Activated CD8-positive, alpha-beta memory T cell treated with anti-CD3 and anti-CD28 coated beads, Interleukin-2, amount 10 ng/mL, durations not matched to agents 7 days and 5 days (primary cell): ENCODE results near the gene ARMC9. TPM values are rescaled to one million over a fixed set of nuclear protein-coding genes. Genes with fewer than 3 reads are reported as not detected.

ENCODE experiments used
- ATAC-seq: fragments of 150-1000 bp; cut with Tn5 transposase; one replicate; pipeline ENCODE4 v1.10.0; 2021; ENCODE audit warnings: moderate library complexity
- CTCF ChIA-PET: fragments of 350-600 bp; sonication (Branson Sonifier 250); formaldehyde crosslinking; loops from one replicate; lab custom pipeline; 2021; ENCODE audit warnings: antibody characterized with exemption; lab: Charles Lee
- DNase-seq: peaks from one replicate; pipeline ENCODE4 v3.0.0-alpha.2; 2020
- H3K27ac Mint-ChIP-seq: one replicate; pipeline ENCODE4 v1.8.0; 2021; ENCODE audit warnings: mild to moderate bottlenecking, mixed read lengths
- H3K27me3 Mint-ChIP-seq: one replicate; pipeline ENCODE4 v1.8.0; 2021; ENCODE audit warnings: mixed read lengths
- H3K36me3 Mint-ChIP-seq: one replicate; pipeline ENCODE4 v1.8.0; 2021; ENCODE audit warnings: mild to moderate bottlenecking, mixed read lengths
- H3K4me1 Mint-ChIP-seq: one replicate; pipeline ENCODE4 v1.8.0; 2021; ENCODE audit warnings: mixed read lengths
- H3K4me3 Mint-ChIP-seq: one replicate; pipeline ENCODE4 v1.8.0; 2021; ENCODE audit warnings: mild to moderate bottlenecking, moderate library complexity, mixed read lengths
- H3K9me3 Mint-ChIP-seq: one replicate; pipeline ENCODE4 v1.8.0; 2022; ENCODE audit warnings: low read depth, mixed read lengths
- total RNA-seq, 2 experiments: library from RNA; stranded (reverse); gene quantifications; one replicate each; pipeline ENCODE4 v1.2.3, GENCODE V29; 2021

Gene ARMC9
- total RNA-seq, 2 experiments from 2014 or later = 0.88 to 3.2 TPM

GRCh38 chr2:231393149-231394131 is 195.0 kb downstream of the ARMC9 start:
- H3K27ac Mint-ChIP-seq = peak overlapping the region; percentile 97
- H3K27me3 Mint-ChIP-seq = peaks cover 21% of the 10 kb centered on the region
- ATAC-seq (peak; percentile 82), DNase-seq (peak; percentile 82)
- H3K4me1 Mint-ChIP-seq = peaks cover 33% of the 10 kb centered on the region
- H3K4me3 Mint-ChIP-seq = peak overlapping the region; percentile 76
- H3K36me3 Mint-ChIP-seq = peaks cover 2% of the 10 kb centered on the region
- no peaks in the 10 kb centered on the region for H3K9me3 Mint-ChIP-seq
- CTCF ChIA-PET = interaction anchor here (0.6 to 5.7 kb wide), 10 partner anchors 9 to 1167 kb away, joined by 3 to 32 read pairs (median 5); no protein-coding TSS in a partner anchor

DNA sequence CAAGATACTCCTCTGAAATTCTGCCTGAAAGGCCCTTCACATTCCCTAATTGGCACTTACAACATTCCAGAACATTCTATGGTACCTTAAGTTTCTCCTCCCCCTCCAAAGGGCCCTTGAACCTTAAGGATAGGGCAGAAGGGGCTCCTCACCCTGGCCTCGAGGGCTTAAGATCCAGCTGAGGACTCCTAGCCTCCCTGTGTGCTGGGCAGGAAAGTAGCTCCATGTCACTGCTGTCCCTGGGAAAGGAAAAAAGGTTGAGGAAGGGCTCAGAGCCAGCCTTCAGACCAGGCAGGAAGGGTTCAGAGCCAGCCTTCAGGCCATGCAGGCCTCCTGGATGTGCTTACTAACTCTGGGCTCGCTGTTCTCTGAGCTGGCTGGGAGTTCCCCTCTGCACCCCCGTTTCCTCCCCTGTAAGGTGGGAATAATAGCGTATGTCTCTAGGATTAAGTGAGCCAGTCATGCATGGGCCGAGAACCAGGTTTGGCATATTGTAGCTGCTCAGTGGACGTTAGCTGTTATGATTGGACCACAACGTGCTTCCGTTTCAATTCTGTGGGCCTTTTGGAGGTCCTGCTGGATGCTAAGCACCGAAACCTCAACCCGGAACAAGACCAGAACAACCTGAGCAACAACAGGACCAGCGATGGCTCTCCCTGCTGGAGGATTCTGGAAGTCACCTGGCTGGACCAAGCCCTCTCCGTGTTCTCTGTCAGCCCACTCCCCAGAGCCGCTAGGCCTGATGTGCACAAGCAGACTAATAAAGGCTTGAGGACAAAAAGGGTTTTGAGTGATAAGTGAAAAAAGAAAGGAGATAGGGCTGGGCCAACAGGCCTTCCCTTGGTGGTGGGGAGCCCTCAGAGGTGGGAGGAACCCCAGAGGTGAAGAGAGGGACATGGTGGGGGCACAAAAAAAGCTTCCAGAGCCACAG is 196.0 kb downstream of the ARMC9 start:
- peak overlapping the region; percentile 97 for H3K27ac Mint-ChIP-seq
- H3K27me3 Mint-ChIP-seq = peaks cover 21% of the 10 kb centered on the region
- peaks cover 2% of the 10 kb centered on the region for H3K36me3 Mint-ChIP-seq
- peaks cover 33% of the 10 kb centered on the region for H3K4me1 Mint-ChIP-seq
- DNase-seq = no peak
- peak overlapping the region; percentile 76 for H3K4me3 Mint-ChIP-seq
- ATAC-seq = no peak
- H3K9me3 Mint-ChIP-seq = no peaks in the 10 kb centered on the region
- CTCF ChIA-PET = interaction anchor here (0.6 to 5.7 kb wide), 9 partner anchors 8 to 1168 kb away, joined by 3 to 32 read pairs (median 5); no protein-coding TSS in a partner anchor

GRCh38 chr2:231395188-231396057 is 197.0 kb downstream of the ARMC9 start, which contains the start of gene B3GNT7:
Gene B3GNT7 (plus strand): TSS chr2:231395710. CDS start chr2:231395804, 94 bp downstream.
- Mint-ChIP-seq H3K36me3 (peaks cover 2% of the 10 kb centered on the region), H3K4me1 (peaks cover 33% of the 10 kb centered on the region), H3K27me3 (peaks cover 21% of the 10 kb centered on the region), H3K27ac (peak within 1 kb of the TSS; percentile 97), H3K4me3 (peak within 1 kb of the TSS; percentile 76), H3K9me3 (no peaks in the 10 kb centered on the region)
- peak; percentile 14 for ATAC-seq
- CTCF ChIA-PET = interaction anchor here (1.0 to 5.7 kb wide), 7 partner anchors 11 to 343 kb away, joined by 3 to 32 read pairs (median 10); no protein-coding TSS in a partner anchor
- DNase-seq = no peak

- no peak for DNase-seq
- peaks cover 2% of the 10 kb centered on the region for H3K36me3 Mint-ChIP-seq
- no peak for ATAC-seq
- CTCF ChIA-PET = interaction anchor here (0.7 to 5.7 kb wide), 6 partner anchors 10 to 344 kb away, joined by 3 to 32 read pairs (median 4); no protein-coding TSS in a partner anchor
- no peak overlapping the region for H3K27ac Mint-ChIP-seq
- H3K4me3 Mint-ChIP-seq = peak overlapping the region; percentile 30
- peaks cover 21% of the 10 kb centered on the region for H3K27me3 Mint-ChIP-seq
- H3K9me3 Mint-ChIP-seq = no peaks in the 10 kb centered on the region
- H3K4me1 Mint-ChIP-seq = peaks cover 33% of the 10 kb centered on the region
These were observed 197.8 kb downstream of the ARMC9 start for GRCh38 chr2:231396058-231396821.

- no peak for DNase-seq
- peak; percentile 24 for ATAC-seq
- CTCF ChIA-PET = interaction anchor here (0.7 to 5.7 kb wide), 4 partner anchors 9 to 101 kb away, joined by 3 to 32 read pairs (median 4); no protein-coding TSS in a partner anchor
- Mint-ChIP-seq H3K27me3 (peaks cover 23% of the 10 kb centered on the region), H3K4me1 (peaks cover 33% of the 10 kb centered on the region), H3K9me3 (no peaks in the 10 kb centered on the region), H3K36me3 (peaks cover 2% of the 10 kb centered on the region), H3K4me3 (no peak overlapping the region), H3K27ac (no peak overlapping the region)
These were observed 198.8 kb downstream of the ARMC9 start for GRCh38 chr2:231397011-231397927.

DNA sequence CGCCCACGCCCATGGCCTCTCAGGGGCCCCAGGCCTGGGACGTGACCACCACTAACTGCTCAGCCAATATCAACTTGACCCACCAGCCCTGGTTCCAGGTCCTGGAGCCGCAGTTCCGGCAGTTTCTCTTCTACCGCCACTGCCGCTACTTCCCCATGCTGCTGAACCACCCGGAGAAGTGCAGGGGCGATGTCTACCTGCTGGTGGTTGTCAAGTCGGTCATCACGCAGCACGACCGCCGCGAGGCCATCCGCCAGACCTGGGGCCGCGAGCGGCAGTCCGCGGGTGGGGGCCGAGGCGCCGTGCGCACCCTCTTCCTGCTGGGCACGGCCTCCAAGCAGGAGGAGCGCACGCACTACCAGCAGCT is 199.5 kb downstream of the ARMC9 start:
- ATAC-seq (no peak), DNase-seq (no peak)
- Mint-ChIP-seq H3K27me3 (peaks cover 29% of the 10 kb centered on the region), H3K4me1 (peaks cover 32% of the 10 kb centered on the region), H3K4me3 (no peak overlapping the region), H3K9me3 (no peaks in the 10 kb centered on the region), H3K27ac (no peak overlapping the region), H3K36me3 (peaks cover 2% of the 10 kb centered on the region)
- CTCF ChIA-PET = interaction anchor here (1.0 to 5.7 kb wide), 2 partner anchors 8 to 36 kb away, joined by 3 to 32 read pairs; no protein-coding TSS in a partner anchor

GRCh38 chr2:231398585-231398984 is 200.2 kb downstream of the ARMC9 start:
- no peak for ATAC-seq
- Mint-ChIP-seq H3K4me3 (no peak overlapping the region), H3K9me3 (no peaks in the 10 kb centered on the region), H3K36me3 (peaks cover 2% of the 10 kb centered on the region), H3K27ac (no peak overlapping the region), H3K27me3 (peaks cover 35% of the 10 kb centered on the region), H3K4me1 (peaks cover 25% of the 10 kb centered on the region)
- CTCF ChIA-PET = interaction anchor here (5.7 kb wide), 1 partner anchor 8 kb away, joined by 32 read pairs; no protein-coding TSS in a partner anchor
- DNase-seq = no peak

DNA sequence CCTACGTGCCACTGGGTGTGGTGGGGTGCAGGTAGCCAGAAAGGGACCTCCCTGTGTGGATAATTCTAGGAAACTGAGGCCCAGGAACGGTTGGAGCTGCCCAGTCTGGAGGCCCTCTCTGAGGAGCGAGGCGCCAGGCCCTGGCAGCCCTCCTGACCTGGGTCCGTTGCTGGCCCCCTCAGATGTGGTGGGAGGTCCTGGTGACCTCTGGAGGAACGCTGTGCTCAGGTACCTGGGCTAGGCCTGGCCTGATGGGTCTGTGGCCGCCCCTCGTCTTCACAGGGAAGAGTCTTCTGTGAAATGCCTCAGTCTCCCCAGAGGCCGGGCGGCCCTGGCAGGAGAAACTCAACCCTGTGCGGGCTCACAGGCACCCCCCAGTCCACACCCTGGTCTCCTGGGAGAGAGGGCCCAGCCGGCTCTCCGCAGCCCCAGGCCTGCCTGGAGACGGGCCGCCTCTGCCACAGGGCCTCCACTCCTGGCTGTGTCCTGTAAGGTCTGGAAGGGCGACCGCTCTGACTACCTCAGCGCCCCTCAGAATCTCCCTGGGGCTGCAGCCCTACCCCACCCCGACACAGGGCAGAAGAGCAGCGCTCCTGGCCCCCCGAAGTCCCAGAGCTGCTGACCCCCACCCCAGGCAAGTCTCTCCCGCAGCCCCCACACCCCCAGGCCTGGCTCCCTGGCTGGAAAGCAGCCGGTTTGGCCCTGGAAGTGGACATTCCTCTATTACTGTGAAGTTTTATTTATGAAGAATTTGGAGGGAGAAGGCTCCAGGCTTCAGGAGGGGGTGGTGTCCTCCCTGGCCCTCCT is 200.8 kb downstream of the ARMC9 start:
- DNase-seq (no peak), ATAC-seq (no peak)
- Mint-ChIP-seq H3K27ac (no peak overlapping the region), H3K4me3 (no peak overlapping the region), H3K9me3 (no peaks in the 10 kb centered on the region), H3K4me1 (peaks cover 18% of the 10 kb centered on the region), H3K27me3 (peaks cover 35% of the 10 kb centered on the region), H3K36me3 (no peaks in the 10 kb centered on the region)
- CTCF ChIA-PET = interaction anchor here (1.3 to 5.7 kb wide), 5 partner anchors 7 to 295 kb away, joined by 3 to 32 read pairs (median 5); no protein-coding TSS in a partner anchor

GRCh38 chr2:231399853-231400680 is 201.6 kb downstream of the ARMC9 start:
- DNase-seq (no peak), ATAC-seq (no peak)
- Mint-ChIP-seq H3K4me3 (no peak overlapping the region), H3K27ac (no peak overlapping the region), H3K4me1 (peaks cover 11% of the 10 kb centered on the region), H3K27me3 (peaks cover 27% of the 10 kb centered on the region), H3K9me3 (no peaks in the 10 kb centered on the region), H3K36me3 (no peaks in the 10 kb centered on the region)
- CTCF ChIA-PET = interaction anchor here (0.8 to 2.0 kb wide), 7 partner anchors 11 to 296 kb away, joined by 3 to 5 read pairs (median 5); no protein-coding TSS in a partner anchor
